Lower leg skin (tissue), 3 donors: ENCODE results near the gene MTNR1A.

ENCODE experiments used
- POLR2A ChIP-seq, 2 donors: fragments of 450-650 bp; IDR thresholded peaks; one replicate each; pipeline ENCODE4 v1.6.1; 2016 to 2017; ENCODE audit warnings: antibody characterized with exemption in 2 of 2, mild to moderate bottlenecking in 1 of 2, moderate library complexity in 1 of 2
- TF ChIP-seq, protein P1 (sequence below), 3 donors: fragments of 450-650 bp; IDR thresholded peaks; one replicate each; pipeline ENCODE4 v1.5.1; 2016; ENCODE audit warnings: antibody characterized with exemption in 3 of 3, mild to moderate bottlenecking in 3 of 3, moderate library complexity in 2 of 3

DNA sequence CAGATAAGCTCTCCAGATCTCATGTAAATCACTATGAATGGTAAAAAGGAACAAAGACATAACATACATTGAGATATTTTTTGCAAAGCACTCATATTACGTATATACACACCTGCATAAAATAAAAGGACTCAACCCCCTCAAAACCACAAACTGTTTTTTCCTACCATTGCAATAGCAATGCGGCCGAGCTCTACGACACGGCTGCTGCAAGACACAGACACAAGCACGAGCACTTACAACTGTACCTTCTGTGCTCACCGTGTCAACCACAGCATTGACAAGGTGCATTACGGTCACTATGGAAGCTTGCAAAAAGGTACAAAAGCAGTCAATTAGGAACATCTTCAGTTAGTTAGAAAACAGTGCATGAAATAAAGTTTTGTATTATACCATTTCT is 37.1 kb upstream of the MTNR1A start:
- TF ChIP-seq, protein P1, sequence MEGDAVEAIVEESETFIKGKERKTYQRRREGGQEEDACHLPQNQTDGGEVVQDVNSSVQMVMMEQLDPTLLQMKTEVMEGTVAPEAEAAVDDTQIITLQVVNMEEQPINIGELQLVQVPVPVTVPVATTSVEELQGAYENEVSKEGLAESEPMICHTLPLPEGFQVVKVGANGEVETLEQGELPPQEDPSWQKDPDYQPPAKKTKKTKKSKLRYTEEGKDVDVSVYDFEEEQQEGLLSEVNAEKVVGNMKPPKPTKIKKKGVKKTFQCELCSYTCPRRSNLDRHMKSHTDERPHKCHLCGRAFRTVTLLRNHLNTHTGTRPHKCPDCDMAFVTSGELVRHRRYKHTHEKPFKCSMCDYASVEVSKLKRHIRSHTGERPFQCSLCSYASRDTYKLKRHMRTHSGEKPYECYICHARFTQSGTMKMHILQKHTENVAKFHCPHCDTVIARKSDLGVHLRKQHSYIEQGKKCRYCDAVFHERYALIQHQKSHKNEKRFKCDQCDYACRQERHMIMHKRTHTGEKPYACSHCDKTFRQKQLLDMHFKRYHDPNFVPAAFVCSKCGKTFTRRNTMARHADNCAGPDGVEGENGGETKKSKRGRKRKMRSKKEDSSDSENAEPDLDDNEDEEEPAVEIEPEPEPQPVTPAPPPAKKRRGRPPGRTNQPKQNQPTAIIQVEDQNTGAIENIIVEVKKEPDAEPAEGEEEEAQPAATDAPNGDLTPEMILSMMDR (IDR thresholded peaks at IDR 0.05), result no peak
- TF ChIP-seq POLR2A (IDR thresholded peaks at IDR 0.05), result no peak
